H9 (cell line): ENCODE measurements around the gene SHH. TPM values are rescaled to one million over a fixed set of nuclear protein-coding genes. Genes with fewer than 3 reads are reported as not detected.

Experiments
- DNase-seq: peaks from one replicate; pipeline ENCODE4 v3.0.0-alpha.2; 2017
- H2AFZ ChIP-seq: one replicate; pipeline ENCODE4 v1.6.1; 2013; ENCODE audit warnings: mild to moderate bottlenecking, low read length, control low read depth, moderate library complexity
- H2AK5ac ChIP-seq: 2 replicates; pipeline ENCODE4 v1.6.1; 2013; ENCODE audit warnings: low read length, control low read depth, mixed read lengths; ENCODE audit not compliant: insufficient read length
- H2BK120ac ChIP-seq: one replicate; pipeline ENCODE4 v1.6.1; 2013; ENCODE audit warnings: low read depth, mild to moderate bottlenecking, low read length, control low read depth, inconsistent platforms; ENCODE audit not compliant: poor library complexity, severe bottlenecking
- H2BK12ac ChIP-seq: 2 replicates; pipeline ENCODE4 v1.6.1; 2013; ENCODE audit warnings: low read length, control low read depth, mixed read lengths, low read depth; ENCODE audit not compliant: insufficient read length
- H2BK15ac ChIP-seq: 2 replicates; pipeline ENCODE4 v1.6.1; 2013; ENCODE audit warnings: low read depth, low read length, control low read depth
- H2BK20ac ChIP-seq: one replicate; pipeline ENCODE4 v1.6.1; 2013; ENCODE audit warnings: low read depth, mild to moderate bottlenecking, low read length, control low read depth, inconsistent platforms; ENCODE audit not compliant: poor library complexity, severe bottlenecking
- H2BK5ac ChIP-seq: 2 replicates; pipeline ENCODE4 v1.6.1; 2013; ENCODE audit warnings: low read length, control low read depth, mixed read lengths; ENCODE audit not compliant: insufficient read length
- H3K14ac ChIP-seq: 2 replicates; pipeline ENCODE4 v1.6.1; 2013; ENCODE audit warnings: low read length, control low read depth; ENCODE audit not compliant: insufficient read depth
- H3K18ac ChIP-seq: 2 replicates; pipeline ENCODE4 v1.6.1; 2013; ENCODE audit warnings: low read depth, mild to moderate bottlenecking, mixed read lengths, low read length, control low read depth; ENCODE audit not compliant: insufficient read length
- H3K23ac ChIP-seq: 2 replicates; pipeline ENCODE4 v1.6.1; 2013; ENCODE audit warnings: low read length, control low read depth, mixed read lengths, low read depth; ENCODE audit not compliant: insufficient read length
- H3K23me2 ChIP-seq: 2 replicates; pipeline ENCODE4 v1.6.1; 2013; ENCODE audit warnings: low read depth, mild to moderate bottlenecking, mixed read lengths, low read length, control low read depth; ENCODE audit not compliant: insufficient read length, poor library complexity, severe bottlenecking
- H3K27ac ChIP-seq: 2 replicates; pipeline ENCODE4 v1.5.1; 2013; ENCODE audit warnings: low read length, control low read depth, mixed read lengths, low read depth; ENCODE audit not compliant: insufficient read length
- H3K27me3 ChIP-seq: 2 replicates; pipeline ENCODE4 v1.6.1; 2013; ENCODE audit warnings: low read length, control low read depth, inconsistent platforms; ENCODE audit not compliant: insufficient read depth
- H3K4ac ChIP-seq: 2 replicates; pipeline ENCODE4 v1.6.1; 2013; ENCODE audit warnings: low read depth, mild to moderate bottlenecking, control low read depth, inconsistent platforms, low read length, moderate library complexity
- H3K4me1 ChIP-seq: 2 replicates; pipeline ENCODE4 v1.6.1; 2013; ENCODE audit warnings: low read length, control low read depth, inconsistent platforms; ENCODE audit not compliant: insufficient read depth
- H3K4me2 ChIP-seq: 2 replicates; pipeline ENCODE4 v1.6.1; 2013; ENCODE audit warnings: low read length, control low read depth, mixed read lengths; ENCODE audit not compliant: insufficient read length, insufficient read depth
- H3K56ac ChIP-seq: 2 replicates; pipeline ENCODE4 v1.6.1; 2013; ENCODE audit warnings: low read depth, mild to moderate bottlenecking, mixed read lengths, low read length, control low read depth; ENCODE audit not compliant: insufficient read length
- H3K79me1 ChIP-seq: 2 replicates; pipeline ENCODE4 v1.6.1; 2013; ENCODE audit warnings: low read depth, mild to moderate bottlenecking, moderate library complexity, low read length, control low read depth, inconsistent platforms; ENCODE audit not compliant: insufficient read depth, poor library complexity, severe bottlenecking
- H3K79me2 ChIP-seq: 2 replicates; pipeline ENCODE4 v1.6.1; 2013; ENCODE audit warnings: low read length, control low read depth, inconsistent platforms; ENCODE audit not compliant: insufficient read depth
- H3K9ac ChIP-seq: 2 replicates; pipeline ENCODE4 v1.6.1; 2013; ENCODE audit warnings: low read length, control low read depth, mixed read lengths; ENCODE audit not compliant: insufficient read length; ENCODE audit errors: extremely low read depth
- H3K9me3 ChIP-seq: one replicate; pipeline ENCODE4 v1.6.1; 2013; ENCODE audit warnings: low read depth, low read length, inconsistent platforms; ENCODE audit not compliant: control insufficient read depth
- H3T11ph ChIP-seq: one replicate; pipeline ENCODE4 v1.6.1; 2013; ENCODE audit warnings: mild to moderate bottlenecking, low read length, control low read depth, inconsistent platforms
- H4K20me1 ChIP-seq: one replicate; pipeline ENCODE4 v1.6.1; 2013; ENCODE audit not compliant: control insufficient read depth, insufficient read length, insufficient read depth
- H4K5ac ChIP-seq: 2 replicates; pipeline ENCODE4 v1.6.1; 2013; ENCODE audit warnings: low read depth, mild to moderate bottlenecking, mixed read lengths, low read length, control low read depth; ENCODE audit not compliant: insufficient read length
- H4K8ac ChIP-seq: replicated peaks from 2 replicates; pipeline ENCODE4 v1.6.1; 2013; ENCODE audit warnings: low read length, control low read depth, mixed read lengths, low read depth; ENCODE audit not compliant: insufficient read length
- H4K91ac ChIP-seq: 2 replicates; pipeline ENCODE4 v1.6.1; 2013; ENCODE audit warnings: low read depth, mild to moderate bottlenecking, moderate library complexity, mixed read lengths, low read length, control low read depth; ENCODE audit not compliant: insufficient read length
- H3K27ac Mint-ChIP-seq, 3 experiments: 2 replicates in 2 of 3; 3 replicates in 1 of 3; pipeline ENCODE4 v1.8.0; 2020 to 2021; ENCODE audit warnings: mixed read lengths in 3 of 3, mild to moderate bottlenecking in 1 of 3, moderate library complexity in 1 of 3
- H3K27me3 Mint-ChIP-seq: 2 replicates; pipeline ENCODE4 v1.8.0; 2021; ENCODE audit warnings: low read depth, mild to moderate bottlenecking, moderate library complexity, mixed read lengths
- H3K36me3 Mint-ChIP-seq, 3 experiments: 2 replicates in 2 of 3; 3 replicates in 1 of 3; pipeline ENCODE4 v1.8.0; 2020 to 2021; ENCODE audit warnings: low read depth in 3 of 3, mixed read lengths in 3 of 3; ENCODE audit not compliant: insufficient read depth in 1 of 3
- H3K4me1 Mint-ChIP-seq, 2 experiments: 2 replicates each; pipeline ENCODE4 v1.8.0; 2020; ENCODE audit warnings: mixed read lengths in 2 of 2
- H3K4me3 Mint-ChIP-seq, 2 experiments: 2 replicates in 1 of 2; 3 replicates in 1 of 2; pipeline ENCODE4 v1.8.0; 2020 to 2021; ENCODE audit warnings: mild to moderate bottlenecking in 2 of 2, mixed read lengths in 2 of 2, moderate library complexity in 1 of 2
- H3K9me3 Mint-ChIP-seq, 2 experiments: 2 replicates in 1 of 2; 3 replicates in 1 of 2; pipeline ENCODE4 v1.8.0; 2020; ENCODE audit warnings: mild to moderate bottlenecking in 2 of 2, mixed read lengths in 2 of 2, moderate library complexity in 1 of 2
- WGBS: extraction: QIAGEN DNeasy Blood & Tissue Kit; methylation state at CpG from one replicate; pipeline ENCODE4 v1.1.7; 2013; ENCODE audit warnings: missing lambda C conversion rate, low lambda C conversion rate, mixed read lengths; ENCODE audit not compliant: insufficient read length; ENCODE audit errors: extremely low coverage; 5-methylcytosine and 5-hydroxymethylcytosine counted together
- total RNA-seq: library from RNA; stranded (reverse); gene quantifications from 2 replicates; pipeline ENCODE4 v1.2.1, GENCODE V29; 2021
- TF ChIP-seq, protein P1 (sequence below): fragments of 200-600 bp; sonication (generic); conservative IDR thresholded peaks from 3 replicates; pipeline ENCODE4 v1.8.0; 2021; ENCODE audit warnings: antibody characterized with exemption, mild to moderate bottlenecking

SHH gene
- total RNA-seq, 1 experiment from 2014 or later: 0.07 TPM

DNA sequence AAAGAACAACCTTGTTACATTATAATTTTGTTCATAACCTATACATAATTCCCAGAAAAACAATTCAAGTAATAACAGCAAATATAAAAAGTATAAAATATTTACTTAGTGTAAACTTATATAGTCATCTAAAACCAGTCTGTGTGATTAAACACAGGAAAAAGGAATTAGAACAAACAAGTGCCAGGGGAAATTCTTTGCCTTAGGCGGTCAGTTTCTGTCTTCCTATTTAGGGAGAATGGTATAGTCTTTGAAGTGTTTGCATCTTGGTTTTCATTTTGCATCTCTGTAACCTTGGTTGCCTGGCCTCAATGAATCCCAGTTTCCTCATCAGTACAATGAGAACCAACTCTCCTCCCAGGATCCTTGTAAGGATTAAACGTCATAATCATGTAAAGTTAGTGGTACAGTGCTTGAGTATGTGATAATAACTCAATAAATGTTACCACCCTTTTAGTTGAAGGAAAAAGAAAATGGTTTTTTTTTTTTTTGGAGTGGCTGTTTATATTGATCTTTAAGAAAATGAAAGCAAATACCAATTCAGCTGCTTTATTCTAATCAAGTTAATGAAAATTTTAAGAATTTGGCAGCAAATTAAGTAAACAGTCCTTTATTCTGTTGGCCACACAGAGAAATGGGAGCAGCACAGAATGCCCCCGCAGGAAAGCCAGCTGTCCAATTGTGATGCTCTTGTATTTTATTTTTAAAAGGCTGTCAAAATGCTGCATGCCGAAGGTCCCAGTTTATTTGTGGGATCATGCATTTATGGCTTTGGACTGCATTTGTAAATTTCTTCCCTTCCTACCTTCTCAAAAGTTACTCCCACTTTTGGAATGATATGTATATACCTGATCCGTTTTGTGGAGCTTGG is 61.8 kb downstream of the SHH start:
- no peak overlapping the region for H4K5ac ChIP-seq
- Mint-ChIP-seq H3K27ac (no peak overlapping the region), H3K27me3 (no peaks in the 10 kb centered on the region), H3K4me1 (peaks cover 35 to 37% of the 10 kb centered on the region in 2 experiments), H3K4me3 (no peak overlapping the region), H3K36me3 (peaks cover 10 to 16% (median 15%) of the 10 kb centered on the region in 3 experiments), H3K9me3 (no peaks in the 10 kb centered on the region)
- peaks cover 8% of the 10 kb centered on the region; the same call in 1 of the 2 replicates for H3K79me2 ChIP-seq
- no peak overlapping the region for H3K4me2 ChIP-seq
- H3K14ac ChIP-seq: no peak overlapping the region
- no peaks in the 10 kb centered on the region for H3K27me3 ChIP-seq
- H2BK20ac ChIP-seq: no peak overlapping the region
- H2AK5ac ChIP-seq: no peak overlapping the region
- no peak overlapping the region for H3K18ac ChIP-seq
- H3K9me3 ChIP-seq: no peaks in the 10 kb centered on the region
- H2BK12ac ChIP-seq: no peak overlapping the region
- H3K23me2 ChIP-seq: peaks cover 3% of the 10 kb centered on the region
- H3K4ac ChIP-seq: no peak overlapping the region
- H3K4me1 ChIP-seq: no peaks in the 10 kb centered on the region; the same call in 1 of the 2 replicates
- H3K9ac ChIP-seq: no peak overlapping the region
- H2BK15ac ChIP-seq: no peak overlapping the region
- peaks cover 14% of the 10 kb centered on the region for H3K79me1 ChIP-seq
- no peak overlapping the region for H3K56ac ChIP-seq
- H3K23ac ChIP-seq: no peak overlapping the region
- TF ChIP-seq, protein P1, sequence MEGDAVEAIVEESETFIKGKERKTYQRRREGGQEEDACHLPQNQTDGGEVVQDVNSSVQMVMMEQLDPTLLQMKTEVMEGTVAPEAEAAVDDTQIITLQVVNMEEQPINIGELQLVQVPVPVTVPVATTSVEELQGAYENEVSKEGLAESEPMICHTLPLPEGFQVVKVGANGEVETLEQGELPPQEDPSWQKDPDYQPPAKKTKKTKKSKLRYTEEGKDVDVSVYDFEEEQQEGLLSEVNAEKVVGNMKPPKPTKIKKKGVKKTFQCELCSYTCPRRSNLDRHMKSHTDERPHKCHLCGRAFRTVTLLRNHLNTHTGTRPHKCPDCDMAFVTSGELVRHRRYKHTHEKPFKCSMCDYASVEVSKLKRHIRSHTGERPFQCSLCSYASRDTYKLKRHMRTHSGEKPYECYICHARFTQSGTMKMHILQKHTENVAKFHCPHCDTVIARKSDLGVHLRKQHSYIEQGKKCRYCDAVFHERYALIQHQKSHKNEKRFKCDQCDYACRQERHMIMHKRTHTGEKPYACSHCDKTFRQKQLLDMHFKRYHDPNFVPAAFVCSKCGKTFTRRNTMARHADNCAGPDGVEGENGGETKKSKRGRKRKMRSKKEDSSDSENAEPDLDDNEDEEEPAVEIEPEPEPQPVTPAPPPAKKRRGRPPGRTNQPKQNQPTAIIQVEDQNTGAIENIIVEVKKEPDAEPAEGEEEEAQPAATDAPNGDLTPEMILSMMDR: no peak
- no peak overlapping the region for H4K8ac ChIP-seq
- H3K27ac ChIP-seq: no peak overlapping the region
- H4K20me1 ChIP-seq: no peaks in the 10 kb centered on the region
- no peak overlapping the region for H3T11ph ChIP-seq
- DNase-seq: no peak
- no peak overlapping the region for H2AFZ ChIP-seq
- no peak overlapping the region for H2BK5ac ChIP-seq
- no CpG with 5 or more reads among the region's 5 CpGs for WGBS
- H2BK120ac ChIP-seq: no peak overlapping the region
- no peak overlapping the region for H4K91ac ChIP-seq

Other genes starting within 250 kb of the SHH start
- 65.5 and 71.3 TPM in 2 replicates for gene RBM33, start 167.8 kb downstream of the SHH start, total RNA-seq